Breast epithelium (tissue), 3 donors: ENCODE data around the gene PAPSS1.

Experiments used
- CTCF ChIP-seq, 3 donors: fragments of 450-650 bp; IDR thresholded peaks; one replicate each; pipeline ENCODE4 v1.5.1; 2016 to 2017; ENCODE audit warnings: antibody characterized with exemption in 3 of 3, mild to moderate bottlenecking in 3 of 3, moderate library complexity in 3 of 3
- POLR2A ChIP-seq: fragments of 450-650 bp; IDR thresholded peaks from one replicate; pipeline ENCODE4 v1.6.1; 2016; ENCODE audit warnings: antibody characterized with exemption, mild to moderate bottlenecking, moderate library complexity
- POLR2AphosphoS5 ChIP-seq, 3 donors: sonication (generic); formaldehyde crosslinking; IDR thresholded peaks; one replicate each; pipeline ENCODE4 v1.6.1; 2017; ENCODE audit warnings: antibody characterized with exemption in 3 of 3

DNA sequence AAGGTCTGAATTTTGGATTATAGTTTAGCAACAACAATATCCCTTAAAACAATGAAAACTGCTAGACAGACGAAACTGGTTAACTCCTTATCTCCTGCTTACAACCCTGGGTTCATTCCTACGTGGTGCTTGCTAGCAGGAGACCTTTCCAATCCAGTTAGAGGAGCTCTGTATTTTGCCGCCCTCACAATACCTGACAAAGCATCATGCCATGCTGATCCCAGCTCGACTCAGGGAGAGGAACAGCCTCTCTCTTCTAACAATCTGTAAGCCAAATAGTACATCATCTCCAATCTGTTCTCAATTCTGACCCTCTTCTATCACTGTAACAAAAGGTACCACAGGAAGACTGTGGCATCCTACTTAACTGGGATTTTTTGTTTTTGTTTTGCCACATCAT, 74.4 kb downstream of the PAPSS1 start:
- TF ChIP-seq CTCF (IDR thresholded peaks at IDR 0.05) (no peak), POLR2AphosphoS5 (IDR thresholded peaks at IDR 0.05) (no peak), POLR2A (no peak)
